AG09319 (cell line): ENCODE measurements around the gene CASZ1.

ENCODE experiments used
- DNase-seq: peaks from one replicate; pipeline ENCODE4 v3.0.0-alpha.2; 2010; ENCODE audit warnings: low read depth; ENCODE audit errors: extremely low read depth
- CTCF ChIP-seq: IDR thresholded peaks from 2 replicates; pipeline ENCODE4 v1.5.1; 2011; ENCODE audit warnings: low read depth, mild to moderate bottlenecking, inconsistent platforms, low read length, moderate library complexity

CASZ1 gene

GRCh38 chr1:10796029-10796944 is at the start of gene CASZ1:
CASZ1 (minus strand) TSS chr1:10796646; CDS start chr1:10693889, 102,757 bp downstream.
- peak; percentile 63 for DNase-seq
- no peak for TF ChIP-seq CTCF

DNA sequence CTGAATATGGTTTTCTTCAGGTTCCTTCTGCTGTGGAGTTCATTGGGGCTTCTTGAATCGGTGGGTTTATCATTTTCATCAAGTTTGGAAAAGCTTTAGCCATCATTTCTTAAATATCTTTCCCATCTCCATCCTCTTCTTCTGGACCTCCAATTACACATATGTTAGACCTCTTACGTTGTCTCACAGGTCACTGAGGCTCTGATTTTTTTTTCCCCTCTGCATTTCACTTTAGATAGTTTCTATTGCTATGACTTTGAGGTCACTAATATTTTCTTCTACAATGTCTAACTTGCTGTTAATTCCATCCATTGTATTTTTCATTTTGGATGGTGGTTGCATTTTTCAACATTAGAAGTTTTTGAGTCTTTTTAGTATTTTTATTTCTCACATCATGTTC is 47.3 kb upstream of the CASZ1 start:
- no peak for TF ChIP-seq CTCF
- DNase-seq: no peak

DNA sequence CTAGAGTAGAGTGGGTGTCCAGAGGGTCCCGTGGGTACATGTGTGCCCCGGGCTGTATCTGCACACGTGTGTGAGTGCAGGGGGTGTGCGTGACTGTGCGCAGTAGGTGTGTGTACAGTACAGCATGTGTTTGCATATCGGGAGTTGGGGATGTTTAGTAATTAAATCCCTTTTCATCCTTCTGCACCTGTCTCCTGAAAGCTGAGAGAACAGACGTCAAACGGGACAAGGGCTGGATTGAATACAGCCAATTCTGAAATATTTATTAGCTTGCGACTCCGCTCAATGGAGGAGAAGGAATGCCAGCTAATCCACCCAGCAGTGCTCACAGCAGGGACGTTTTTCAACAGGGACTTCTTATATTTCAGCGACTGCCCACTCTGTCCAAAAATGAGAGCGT is 44.7 kb upstream of the CASZ1 start:
- DNase-seq: no peak
- TF ChIP-seq CTCF: no peak

GRCh38 chr1:10839188-10839770 is 42.8 kb upstream of the CASZ1 start:
- DNase-seq: no peak
- no peak for TF ChIP-seq CTCF

DNA sequence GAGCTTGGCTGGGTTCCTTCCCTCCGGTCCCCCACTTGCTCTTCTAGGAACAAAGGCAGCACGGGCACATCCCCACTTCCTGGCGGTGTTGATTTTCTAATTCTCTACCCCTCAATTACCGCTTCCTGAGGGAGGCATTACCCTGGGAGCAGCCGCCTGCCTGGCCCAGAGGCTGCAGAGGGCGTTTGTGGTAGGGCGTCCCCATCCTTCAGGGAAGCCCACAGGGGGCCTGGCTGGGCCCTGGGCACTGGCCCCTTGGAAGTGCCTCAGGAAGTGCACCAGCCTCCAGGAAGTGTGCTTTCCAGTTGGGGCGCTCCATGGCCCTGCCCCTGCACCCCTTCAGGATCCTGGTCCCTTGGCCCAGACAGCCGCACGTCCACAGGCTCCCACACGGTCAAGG is 42.1 kb upstream of the CASZ1 start:
- no peak for DNase-seq
- no peak for TF ChIP-seq CTCF

DNA sequence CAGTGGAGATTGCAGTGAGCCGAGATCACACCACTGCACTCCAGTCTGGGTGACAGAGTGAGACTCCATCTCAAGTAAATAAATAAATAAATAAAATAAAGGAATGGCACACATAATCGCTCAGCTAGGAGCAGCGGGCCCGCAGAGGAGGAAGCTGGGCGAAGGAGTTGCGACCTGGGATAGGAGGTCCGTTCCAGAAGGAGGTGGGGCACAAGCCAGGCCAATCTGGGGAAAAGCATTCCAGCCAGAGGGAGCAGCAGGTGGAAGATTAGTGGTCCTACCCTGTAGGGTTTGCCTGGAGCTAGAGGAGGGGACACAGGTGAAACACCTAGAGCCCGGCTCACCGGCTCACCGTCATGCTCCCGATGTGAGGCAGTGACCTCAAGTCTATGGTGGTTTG is 40.3 kb upstream of the CASZ1 start:
- DNase-seq: no peak
- TF ChIP-seq CTCF: no peak

- TF ChIP-seq CTCF: no peak
- DNase-seq: no peak
Measured at GRCh38 chr1:10835822-10836421, 39.5 kb upstream of the CASZ1 start.
